H1 (cell line): ENCODE results near the gene LTB. TPM values are rescaled to one million over a fixed set of nuclear protein-coding genes. Genes with fewer than 3 reads are reported as not detected.

Experiments
- CTCF ChIA-PET: fragments of 300-600 bp; sonication (Branson Sonifier 250); formaldehyde crosslinking; loops from one replicate; lab custom pipeline; 2021; ENCODE audit not compliant: partially characterized antibody; lab: Charles Lee
- POLR2A ChIA-PET: fragments of 300-600 bp; sonication (Branson Sonifier 250); formaldehyde crosslinking; loops from one replicate; lab custom pipeline; 2021; ENCODE audit warnings: inconsistent platforms; ENCODE audit not compliant: partially characterized antibody; lab: Charles Lee
- DNase-seq, 2 experiments: peaks; one replicate each; pipeline versions ENCODE4 v3.0.0 to v3.0.0-alpha.2; 2010 to 2022; ENCODE audit warnings: low spot score in 2 of 2, low read depth in 1 of 2, mixed read lengths in 1 of 2
- FAIRE-seq: peaks from 2 replicates; lab custom pipeline; 2011; peaks lifted over from hg19 to GRCh38; lab: Jason Lieb, UNC
- H2AFZ ChIP-seq: 2 replicates; pipeline ENCODE4 v1.8.1; 2012; ENCODE audit warnings: low read length, inconsistent platforms
- H2AK5ac ChIP-seq: 2 replicates; pipeline ENCODE4 v1.6.1; 2013; ENCODE audit warnings: low read depth, low read length
- H2BK120ac ChIP-seq: replicated peaks from 2 replicates; pipeline ENCODE3; 2013; ENCODE audit warnings: low read depth, low read length, inconsistent platforms
- H2BK12ac ChIP-seq: 2 replicates; pipeline ENCODE4 v1.6.1; 2013; ENCODE audit warnings: low read depth, low read length
- H2BK15ac ChIP-seq: 2 replicates; pipeline ENCODE4 v1.6.1; 2013; ENCODE audit warnings: low read length
- H2BK20ac ChIP-seq: 2 replicates; pipeline ENCODE4 v1.6.1; 2013; ENCODE audit warnings: low read length
- H2BK5ac ChIP-seq: 2 replicates; pipeline ENCODE4 v1.6.1; 2013; ENCODE audit warnings: low read depth, low read length
- H3K14ac ChIP-seq: 2 replicates; pipeline ENCODE4 v1.6.1; 2013; ENCODE audit warnings: inconsistent platforms; ENCODE audit not compliant: insufficient read length
- H3K18ac ChIP-seq: 2 replicates; pipeline ENCODE4 v1.6.1; 2013; ENCODE audit warnings: low read length; ENCODE audit errors: extremely low read depth
- H3K23ac ChIP-seq: 2 replicates; pipeline ENCODE4 v1.6.1; 2013; ENCODE audit warnings: inconsistent platforms; ENCODE audit not compliant: insufficient read length
- H3K23me2 ChIP-seq: 2 replicates; pipeline ENCODE4 v1.6.1; 2013; ENCODE audit warnings: low read depth, low read length
- H3K27ac ChIP-seq: 2 replicates; pipeline ENCODE4 v1.6.1; 2011; ENCODE audit warnings: low read depth, low read length, inconsistent platforms
- H3K27me3 ChIP-seq, 4 experiments: replicated peaks in 1 of 4; 1 replicate in 1 of 4; 2 replicates in 3 of 4; pipeline versions ENCODE4 v1.6.1 to v1.8.1; 2011 to 2013; ENCODE audit warnings: low read length in 3 of 4, mild to moderate bottlenecking in 3 of 4, inconsistent platforms in 2 of 4, mixed read lengths in 2 of 4, moderate library complexity in 1 of 4; ENCODE audit not compliant: control insufficient read depth in 3 of 4, insufficient read depth in 3 of 4; ENCODE audit errors: extremely low read depth in 1 of 4
- H3K36me3 ChIP-seq, 4 experiments: 2 replicates each; pipeline versions ENCODE4 v1.6.1 to v1.8.1; 2011 to 2013; ENCODE audit warnings: mild to moderate bottlenecking in 4 of 4, low read length in 3 of 4, moderate library complexity in 2 of 4, control low read depth in 1 of 4, inconsistent platforms in 1 of 4; ENCODE audit not compliant: insufficient read depth in 4 of 4, control insufficient read depth in 2 of 4
- H3K4ac ChIP-seq: replicated peaks from 2 replicates; pipeline ENCODE3; 2013; ENCODE audit warnings: low read length, low read depth, mixed read lengths, inconsistent platforms; ENCODE audit not compliant: insufficient read length
- H3K4me1 ChIP-seq, 4 experiments: replicated peaks in 1 of 4; 1 replicate in 1 of 4; 2 replicates in 3 of 4; pipeline versions ENCODE4 v1.6.1 to v1.8.1; 2011 to 2013; ENCODE audit warnings: low read length in 3 of 4, inconsistent platforms in 2 of 4, mixed read lengths in 1 of 4; ENCODE audit not compliant: insufficient read depth in 4 of 4, control insufficient read depth in 3 of 4
- H3K4me2 ChIP-seq, 2 experiments: 2 replicates each; pipeline versions ENCODE4 v1.6.1 to v1.8.1; 2011 to 2013; ENCODE audit warnings: low read depth in 2 of 2, low read length in 2 of 2, control low read depth in 1 of 2, inconsistent platforms in 1 of 2, mild to moderate bottlenecking in 1 of 2; ENCODE audit not compliant: insufficient read depth in 1 of 2
- H3K4me3 ChIP-seq, 4 experiments: fragments of 200-600, 300-600 bp in 1 of 4; sonication (generic), shearing (Covaris generic), sonication (Bioruptor Twin) in 1 of 4; 2 replicates each; pipeline versions ENCODE4 v1.5.1 to v1.8.1; 2011 to 2016; ENCODE audit warnings: low read length in 4 of 4, low read depth in 3 of 4, control low read depth in 2 of 4, inconsistent platforms in 2 of 4, mild to moderate bottlenecking in 2 of 4, mixed read lengths in 1 of 4, moderate library complexity in 1 of 4; ENCODE audit not compliant: insufficient read depth in 2 of 4; ENCODE audit errors: extremely low read depth in 1 of 4
- H3K56ac ChIP-seq: replicated peaks from 2 replicates; pipeline ENCODE3; 2013; ENCODE audit warnings: low read depth, mild to moderate bottlenecking, mixed read lengths, low read length, inconsistent platforms; ENCODE audit not compliant: insufficient read length
- H3K79me1 ChIP-seq: 2 replicates; pipeline ENCODE4 v1.6.1; 2013; ENCODE audit warnings: low read depth, low read length, control low read depth
- H3K79me2 ChIP-seq, 2 experiments: 2 replicates each; pipeline versions ENCODE4 v1.6.1 to v1.8.1; 2012 to 2013; ENCODE audit warnings: low read length in 2 of 2, mild to moderate bottlenecking in 2 of 2, inconsistent platforms in 1 of 2; ENCODE audit not compliant: insufficient read depth in 2 of 2, control insufficient read depth in 1 of 2
- H3K9ac ChIP-seq, 4 experiments: replicated peaks in 1 of 4; 1 replicate in 1 of 4; 2 replicates in 3 of 4; pipeline versions ENCODE4 v1.6.1 to v1.8.1; 2011 to 2013; ENCODE audit warnings: low read depth in 3 of 4, low read length in 3 of 4, control low read depth in 2 of 4, mild to moderate bottlenecking in 2 of 4, moderate library complexity in 2 of 4, inconsistent platforms in 1 of 4; ENCODE audit errors: extremely low read depth in 1 of 4
- H3K9me3 ChIP-seq, 2 experiments: 2 replicates each; pipeline versions ENCODE4 v1.6.1 to v1.8.1; 2012 to 2013; ENCODE audit warnings: mild to moderate bottlenecking in 2 of 2, moderate library complexity in 2 of 2, control low read depth in 1 of 2, inconsistent platforms in 1 of 2, low read depth in 1 of 2, low read length in 1 of 2, mixed read lengths in 1 of 2; ENCODE audit not compliant: insufficient read depth in 2 of 2
- H4K20me1 ChIP-seq, 2 experiments: replicated peaks in 1 of 2; 2 replicates each; pipeline versions ENCODE3 to v1.8.1; 2011 to 2013; ENCODE audit warnings: inconsistent platforms in 2 of 2, low read length in 2 of 2, mild to moderate bottlenecking in 1 of 2; ENCODE audit not compliant: insufficient read depth in 2 of 2, control insufficient read depth in 1 of 2
- H4K5ac ChIP-seq: 2 replicates; pipeline ENCODE4 v1.6.1; 2013; ENCODE audit warnings: low read length, low read depth, mixed read lengths, inconsistent platforms; ENCODE audit not compliant: insufficient read length
- H4K8ac ChIP-seq: 2 replicates; pipeline ENCODE4 v1.8.0; 2013; ENCODE audit warnings: mild to moderate bottlenecking, moderate library complexity, low read length, inconsistent platforms; ENCODE audit not compliant: insufficient read depth; ENCODE audit errors: extremely low read depth
- H4K91ac ChIP-seq: replicated peaks from 2 replicates; pipeline ENCODE3; 2013; ENCODE audit warnings: low read length, mixed read lengths, inconsistent platforms; ENCODE audit not compliant: insufficient read length
- ASH2L ChIP-seq: fragments of 200-600, 300-600 bp; sonication (generic); IDR thresholded peaks from one replicate; pipeline ENCODE4 v1.7.1; 2017; ENCODE audit warnings: low read length
- BRCA1 ChIP-seq: IDR thresholded peaks from 2 replicates; pipeline ENCODE4 v1.6.1; 2012; ENCODE audit warnings: low read depth, low read length, improper control_type of control experiment
- CHD1 ChIP-seq: IDR thresholded peaks from 2 replicates; pipeline ENCODE4 v1.6.1; 2012; ENCODE audit warnings: low read depth, low read length, improper control_type of control experiment
- EP300 ChIP-seq, 2 experiments: IDR thresholded peaks; 1 replicate in 1 of 2; 2 replicates in 1 of 2; pipeline ENCODE4 v1.6.1; 2011 to 2012; ENCODE audit warnings: low read depth in 2 of 2, low read length in 2 of 2, mild to moderate bottlenecking in 2 of 2, borderline replicate concordance in 1 of 2, inconsistent platforms in 1 of 2, moderate library complexity in 1 of 2
- HDAC2 ChIP-seq, 2 experiments: fragments of 300-600 bp in 1 of 2; sonication (generic) in 1 of 2; IDR thresholded peaks; 2 replicates each; pipeline ENCODE4 v1.6.1; 2011 to 2012; ENCODE audit warnings: low read depth in 2 of 2, low read length in 2 of 2, mild to moderate bottlenecking in 2 of 2, moderate library complexity in 2 of 2, borderline replicate concordance in 1 of 2, inconsistent platforms in 1 of 2
- JUND ChIP-seq: IDR thresholded peaks from 2 replicates; pipeline ENCODE4 v1.6.1; 2011; ENCODE audit warnings: mild to moderate bottlenecking, improper control_type of control experiment, low read length
- KDM1A ChIP-seq: fragments of 200-600, 300-600 bp; sonication (generic); IDR thresholded peaks from 2 replicates; pipeline ENCODE4 v1.7.1; 2016; ENCODE audit warnings: mild to moderate bottlenecking, low read length, borderline replicate concordance
- KDM5A ChIP-seq: fragments of 200-600 bp; IDR thresholded peaks from 2 replicates; pipeline ENCODE4 v1.7.1; 2012; ENCODE audit warnings: mild to moderate bottlenecking, low read length, inconsistent platforms, mixed read lengths
- POLR2A ChIP-seq, 2 experiments: IDR thresholded peaks; 1 replicate in 1 of 2; 2 replicates in 1 of 2; pipeline ENCODE4 v1.6.1; 2011; ENCODE audit warnings: low read depth in 2 of 2, low read length in 2 of 2, mild to moderate bottlenecking in 2 of 2; ENCODE audit errors: control extremely low read depth in 1 of 2
- ZNF274 ChIP-seq: IDR thresholded peaks from 2 replicates; pipeline ENCODE4 v1.7.0; 2012; ENCODE audit warnings: low read length, borderline replicate concordance; ENCODE audit errors: extremely low read depth
- WGBS, 2 experiments: shearing (Covaris generic) in 1 of 2; methylation state at CpG; one replicate each; pipeline versions ENCODE4 v1.1.6 to v1.1.7; 2013 to 2015; ENCODE audit warnings: low lambda C conversion rate in 2 of 2, mixed read lengths in 2 of 2, inconsistent platforms in 1 of 2, low coverage in 1 of 2, missing lambda C conversion rate in 1 of 2; ENCODE audit not compliant: insufficient replicate concordance in 2 of 2, insufficient coverage in 1 of 2, insufficient read length in 1 of 2; ENCODE audit errors: extremely low coverage in 1 of 2, missing lambda C conversion rate in 1 of 2; 5-methylcytosine and 5-hydroxymethylcytosine counted together
- polyA plus RNA-seq, 7 experiments: library from polyadenylated mRNA; depleted of rRNA in 3 of 7; stranded (reverse) in 5 of 7; unstranded in 2 of 7; fragments of >200 nt in 5 of 7; fragments of 200-250 nt in 2 of 7; gene quantifications; 1 replicate in 5 of 7; 2 replicates in 1 of 7; 4 replicates in 1 of 7; pipeline versions ENCODE4 v1.2.1 to v1.2.3, GENCODE V29; 2011 to 2013; ENCODE audit warnings: missing spikeins in 2 of 7, mixed read lengths in 2 of 7
- total RNA-seq: library from RNA; stranded (reverse); fragmentation: NEBNext Ultra II Directional; extraction: Animal tissue kit (Norgen Biotek cat#: 25700); gene quantifications from 2 replicates; pipeline ENCODE4 v1.2.1, GENCODE V29; 2021

The LTB gene
- total and polyA plus RNA-seq, 2 of the 8 experiments (the other 6 are each of a cell fraction or from before 2014, with no cell fraction given), result 0.43 to 0.47 TPM

DNA sequence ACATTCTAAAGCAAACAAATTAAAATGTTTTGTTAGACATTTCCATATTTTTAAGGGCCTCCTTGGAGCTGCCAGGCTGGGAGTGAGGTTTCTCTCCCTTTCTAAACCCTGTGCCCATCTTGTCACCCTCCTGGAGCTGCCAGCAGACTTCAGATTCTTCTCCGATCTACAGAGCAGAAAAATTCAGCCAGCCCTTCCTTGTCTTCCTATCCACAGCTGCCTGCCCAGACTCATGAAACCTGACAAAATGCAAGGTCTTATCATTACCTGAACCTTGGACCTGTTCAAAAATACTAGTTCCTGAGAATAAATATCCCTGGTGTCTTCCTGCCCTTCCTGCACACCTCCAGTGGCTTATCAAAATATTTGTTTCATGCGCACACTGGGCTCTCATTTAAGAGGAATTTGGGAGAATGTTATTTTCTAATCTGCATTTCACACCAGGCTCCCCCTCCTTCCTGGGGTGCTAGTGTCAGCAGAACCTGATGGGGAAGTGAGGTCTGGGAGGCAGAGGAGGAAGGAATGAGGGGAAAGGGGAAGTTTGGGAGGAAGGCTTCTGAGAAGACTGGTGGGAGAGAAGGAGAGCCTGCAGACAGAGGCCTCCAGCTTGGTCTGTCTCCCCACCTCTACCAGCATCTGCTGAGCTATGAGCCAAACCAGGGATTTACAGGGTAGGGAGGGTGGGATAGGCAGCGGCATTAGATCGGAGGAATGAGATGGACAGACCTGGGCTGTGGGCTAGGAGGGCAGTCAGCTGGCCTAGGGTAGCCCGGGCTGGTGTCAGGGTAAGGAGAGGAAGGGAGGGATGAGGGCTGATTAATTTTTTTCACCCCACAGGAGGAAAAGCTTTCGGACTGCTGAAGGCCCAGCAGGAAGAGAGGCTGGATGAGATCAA lies 32.7 kb upstream of the LTB start, which contains the start of gene AIF1:
AIF1 (plus strand) TSS at position 551 of the 895 bp plus-strand sequence; CDS start at position 647, 96 bp downstream.
- ChIA-PET POLR2A (interaction anchor here (0.5 to 34.9 kb wide), 11 partner anchors 11 to 284 kb away, joined by 3 to 883 read pairs (median 3); partner anchors contain the start of genes APOM, ATP6V1G2, BAG6 and C6orf47), CTCF (interaction anchor here (0.7 to 4.5 kb wide), 8 partner anchors 9 to 118 kb away, joined by 3 to 45 read pairs (median 6); partner anchors contain the start of gene ATP6V1G2)
- Histone ChIP-seq H3K27me3 (no peaks in the 10 kb centered on the region), H3K23ac (no peak within 1 kb of the TSS), H4K20me1 (no peaks in the 10 kb centered on the region), H2AK5ac (peak within 1 kb of the TSS; percentile 94; the same call in 1 of the 2 replicates), H2BK12ac (peak within 1 kb of the TSS; percentile 87; the same call in 1 of the 2 replicates), H2BK20ac (0 out of 2 replicates have a peak within 1 kb of the TSS, but pooled peaks have one; percentile 72), H3K9me3 (no peaks in the 10 kb centered on the region), H3K79me1 (no peaks in the 10 kb centered on the region), H3K4ac (peak within 1 kb of the TSS; percentile 44), H4K5ac (no peak within 1 kb of the TSS), H3K9ac (no peak within 1 kb of the TSS), H2AFZ (peak within 1 kb of the TSS; percentile 17), H3K56ac (no peak within 1 kb of the TSS), H3K79me2 (no peaks in the 10 kb centered on the region), H3K14ac (no peak within 1 kb of the TSS), H3K27ac (no peak within 1 kb of the TSS), H3K4me3 (no peak within 1 kb of the TSS; a peak in 2 of 8 replicates), H2BK15ac (peak within 1 kb of the TSS; percentile 98; the same call in 1 of the 2 replicates), H4K8ac (0 out of 2 replicates have a peak within 1 kb of the TSS, but pooled peaks have one; percentile 58), H3K36me3 (no peaks in the 10 kb centered on the region), H3K4me1 (peaks cover 2 to 12% (median 6%) of the 10 kb centered on the region in 4 experiments; a peak in 6 of 7 replicates), H3K23me2 (peaks cover 4% of the 10 kb centered on the region; the same call in 1 of the 2 replicates), H4K91ac (no peak within 1 kb of the TSS), H2BK120ac (no peak within 1 kb of the TSS), H3K18ac (peak within 1 kb of the TSS; percentile 48; the same call in 1 of the 2 replicates), H2BK5ac (peak within 1 kb of the TSS; percentile 66; the same call in 1 of the 2 replicates), H3K4me2 (peak within 1 kb of the TSS in 1 of 2 experiments; percentile 24; a peak in 1 of 4 replicates)
- WGBS, 2 experiments, result 79% methylated on average over 6 of the region's 6 CpGs; no CpG with 5 or more reads in 1 of the 2 experiments
- DNase-seq (no peak), FAIRE-seq (no peak)
- TF ChIP-seq ZNF274 (no peak), POLR2A (IDR thresholded peaks at IDR 0.05; ENCODE audit: control extremely low read depth in 1 of 2, low read depth in 2 of 2, low read length in 2 of 2) (no peak), JUND (no peak), HDAC2 (IDR thresholded peaks at IDR 0.05; ENCODE audit: borderline replicate concordance in 1 of 2, low read depth in 2 of 2, low read length in 2 of 2) (no peak), CHD1 (no peak), KDM5A (no peak), KDM1A (no peak), ASH2L (no peak), BRCA1 (no peak), EP300 (IDR thresholded peaks at IDR 0.05; ENCODE audit: borderline replicate concordance in 1 of 2, low read depth in 2 of 2, low read length in 2 of 2) (no peak)
